DND-41 (cell line): ENCODE data around the gene SATB1.
A peak's percentile ranks its signal among the peaks of the same experiment; 100 is the strongest.

Source experiments
- ATAC-seq: fragments of 200-7000 bp; cut with Tn5 transposase; 3 replicates; pipeline ENCODE4 v1.9.1; 2021; ENCODE audit warnings: low read depth; ENCODE audit not compliant: insufficient read depth
- DNase-seq: peaks from one replicate; pipeline ENCODE4 v3.0.0-alpha.2; 2020
- H2AFZ ChIP-seq: 2 replicates; pipeline ENCODE4 v1.6.0; 2012; ENCODE audit warnings: low read depth, low read length
- H3K27ac ChIP-seq: 2 replicates; pipeline ENCODE4 v1.5.1; 2012; ENCODE audit warnings: low read length, inconsistent platforms
- H3K27me3 ChIP-seq: fragments of 200-600 bp; sonication (generic); 2 replicates; pipeline ENCODE4 v1.6.0; 2012; ENCODE audit warnings: low read length, mild to moderate bottlenecking, inconsistent platforms; ENCODE audit not compliant: insufficient read depth, poor library complexity
- H3K36me3 ChIP-seq: 2 replicates; pipeline ENCODE4 v1.5.1; 2012; ENCODE audit warnings: low read length, inconsistent platforms; ENCODE audit not compliant: insufficient read depth
- H3K4me1 ChIP-seq: 2 replicates; pipeline ENCODE4 v1.5.1; 2012; ENCODE audit warnings: mild to moderate bottlenecking, low read length; ENCODE audit not compliant: insufficient read depth
- H3K4me2 ChIP-seq: 2 replicates; pipeline ENCODE4 v1.6.0; 2012; ENCODE audit warnings: mild to moderate bottlenecking, moderate library complexity, low read length, inconsistent platforms; ENCODE audit not compliant: insufficient read depth
- H3K4me3 ChIP-seq, 2 experiments: fragments of 200-600 bp in 1 of 2; shearing (Covaris generic) in 1 of 2; 2 replicates each; pipeline ENCODE4 v1.5.1; 2012 to 2016; ENCODE audit warnings: inconsistent platforms in 2 of 2, low read length in 2 of 2, mild to moderate bottlenecking in 2 of 2, low read depth in 1 of 2, moderate library complexity in 1 of 2
- H3K79me2 ChIP-seq: 2 replicates; pipeline ENCODE4 v1.6.0; 2012; ENCODE audit warnings: low read length, inconsistent platforms; ENCODE audit not compliant: insufficient read depth
- H3K9ac ChIP-seq: 2 replicates; pipeline ENCODE4 v1.6.0; 2012; ENCODE audit warnings: low read depth, mild to moderate bottlenecking, inconsistent platforms, low read length, moderate library complexity
- H3K9me3 ChIP-seq: 2 replicates; pipeline ENCODE4 v1.5.1; 2012; ENCODE audit warnings: low read length, moderate library complexity, mild to moderate bottlenecking, inconsistent platforms; ENCODE audit not compliant: insufficient read depth, severe bottlenecking
- H4K20me1 ChIP-seq: 2 replicates; pipeline ENCODE4 v1.6.0; 2012; ENCODE audit warnings: low read length; ENCODE audit not compliant: insufficient read depth
- CTCF ChIP-seq: IDR thresholded peaks from 2 replicates; pipeline ENCODE4 v1.5.1; 2012; ENCODE audit warnings: borderline replicate concordance, low read length, moderate library complexity, mild to moderate bottlenecking; ENCODE audit not compliant: poor library complexity, severe bottlenecking; ENCODE audit errors: extremely low read depth
- EZH2 ChIP-seq: IDR thresholded peaks from 3 replicates; pipeline ENCODE4 v1.6.1; 2012; ENCODE audit warnings: borderline replicate concordance, low read depth, mild to moderate bottlenecking, moderate library complexity, low read length, inconsistent platforms; ENCODE audit not compliant: severe bottlenecking

The SATB1 gene

GRCh38 chr3:18440066-18440722 is 15.1 kb upstream of the SATB1 start:
- Histone ChIP-seq H3K9ac (peak overlapping the region; percentile 3; the same call in 1 of the 2 replicates), H3K4me3 (peak overlapping the region in 1 of 2 experiments; percentile 25; a peak in 1 of 4 replicates), H3K36me3 (peaks cover 3% of the 10 kb centered on the region; the same call in 1 of the 2 replicates), H4K20me1 (peaks cover 10% of the 10 kb centered on the region), H3K27ac (no peak overlapping the region), H3K27me3 (no peaks in the 10 kb centered on the region), H3K4me1 (peaks cover 64% of the 10 kb centered on the region), H3K79me2 (peaks cover 90% of the 10 kb centered on the region), H3K4me2 (peak overlapping the region; percentile 90), H2AFZ (no peak overlapping the region), H3K9me3 (no peaks in the 10 kb centered on the region)
- DNase-seq = no peak
- no peak for ATAC-seq
- TF ChIP-seq CTCF = no peak
- TF ChIP-seq EZH2 = no peak

GRCh38 chr3:18439281-18439680 is 14.1 kb upstream of the SATB1 start:
- H3K27me3 ChIP-seq = no peaks in the 10 kb centered on the region
- no peak overlapping the region for H3K27ac ChIP-seq
- no peak overlapping the region for H3K9ac ChIP-seq
- H4K20me1 ChIP-seq = peaks cover 10% of the 10 kb centered on the region
- H3K9me3 ChIP-seq = no peaks in the 10 kb centered on the region
- H3K4me3 ChIP-seq = no peak overlapping the region
- H3K36me3 ChIP-seq = peaks cover 3% of the 10 kb centered on the region; the same call in 1 of the 2 replicates
- ATAC-seq (no peak), DNase-seq (no peak)
- H3K4me1 ChIP-seq = peaks cover 68% of the 10 kb centered on the region
- H2AFZ ChIP-seq = no peak overlapping the region
- peaks cover 94% of the 10 kb centered on the region for H3K79me2 ChIP-seq
- no peak overlapping the region for H3K4me2 ChIP-seq
- TF ChIP-seq EZH2 (no peak), CTCF (no peak)

GRCh38 chr3:18438586-18438985 is 13.4 kb upstream of the SATB1 start:
- H3K4me1 ChIP-seq = peaks cover 67% of the 10 kb centered on the region
- no peak overlapping the region for H3K27ac ChIP-seq
- TF ChIP-seq EZH2 (no peak), CTCF (no peak)
- ATAC-seq (peak; percentile 59), DNase-seq (peak; percentile 24)
- H3K79me2 ChIP-seq = peaks cover 89% of the 10 kb centered on the region
- no peaks in the 10 kb centered on the region for H3K27me3 ChIP-seq
- peaks cover 10% of the 10 kb centered on the region for H4K20me1 ChIP-seq
- peak overlapping the region; percentile 17; the same call in 1 of the 2 replicates for H3K4me2 ChIP-seq
- no peak overlapping the region for H2AFZ ChIP-seq
- no peak overlapping the region for H3K9ac ChIP-seq
- H3K9me3 ChIP-seq = no peaks in the 10 kb centered on the region
- H3K4me3 ChIP-seq = no peak overlapping the region
- no peaks in the 10 kb centered on the region; the same call in 1 of the 2 replicates for H3K36me3 ChIP-seq
